ENCODE results near the gene MRPL58.
A peak's percentile ranks its signal among the peaks of the same experiment; 100 is the strongest.
"Not testable (repeated sequence)": the region's sequence is repeated elsewhere in the genome, so short reads cannot be mapped to it uniquely, and the experiment has no call there.

Gene MRPL58

DNA sequence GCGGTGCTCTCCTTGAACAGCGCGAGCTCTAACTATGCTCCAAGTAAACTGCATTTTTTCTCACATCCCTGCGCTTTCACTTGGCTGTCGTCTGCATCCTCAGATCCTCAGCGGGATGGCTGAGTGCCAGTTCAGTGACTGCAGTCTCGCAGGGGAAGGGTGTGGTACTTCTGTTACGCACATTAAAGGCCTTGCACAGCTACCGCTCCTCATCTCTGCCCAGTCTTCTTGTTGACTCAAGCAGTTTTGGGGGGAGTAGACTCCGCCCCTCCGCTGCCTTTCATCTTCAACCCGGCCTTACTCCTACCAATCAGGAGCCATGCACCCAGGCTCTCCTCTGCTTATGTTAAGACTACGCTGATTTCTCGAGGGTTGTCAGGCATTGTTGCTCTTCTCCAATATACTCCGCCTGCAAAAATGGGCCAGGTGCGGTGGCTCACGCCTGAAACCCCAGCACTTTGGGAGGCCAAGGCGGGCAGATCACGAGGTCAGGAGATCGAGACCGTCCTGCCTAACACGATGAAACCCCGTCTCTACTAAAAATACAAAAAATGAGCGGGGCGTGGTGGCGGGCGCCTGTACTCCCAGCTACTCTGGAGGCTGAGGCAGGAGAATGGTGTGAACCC lies 24.3 kb downstream of the MRPL58 start:
- H3K9me3 ChIP-seq (ENCODE audit: control insufficient read depth, insufficient read depth, low read depth, low read length), result no peaks in the 10 kb centered on the region
- peaks cover 19% of the 10 kb centered on the region for H3K4me1 ChIP-seq (ENCODE audit: control insufficient read depth, insufficient read depth, low read length)
- H3K9ac ChIP-seq (ENCODE audit: low read length), result peak overlapping the region; percentile 24
- no peak overlapping the region for H3K27ac ChIP-seq (ENCODE audit: low read depth, low read length)
- peaks cover 35% of the 10 kb centered on the region for H3K36me3 ChIP-seq (ENCODE audit: control insufficient read depth, insufficient read depth, low read length)
- no peak overlapping the region for H3K4me3 ChIP-seq (ENCODE audit: low read depth, low read length)
- H3K27me3 ChIP-seq (ENCODE audit: control insufficient read depth, insufficient read depth, low read length), result no peaks in the 10 kb centered on the region

DNA sequence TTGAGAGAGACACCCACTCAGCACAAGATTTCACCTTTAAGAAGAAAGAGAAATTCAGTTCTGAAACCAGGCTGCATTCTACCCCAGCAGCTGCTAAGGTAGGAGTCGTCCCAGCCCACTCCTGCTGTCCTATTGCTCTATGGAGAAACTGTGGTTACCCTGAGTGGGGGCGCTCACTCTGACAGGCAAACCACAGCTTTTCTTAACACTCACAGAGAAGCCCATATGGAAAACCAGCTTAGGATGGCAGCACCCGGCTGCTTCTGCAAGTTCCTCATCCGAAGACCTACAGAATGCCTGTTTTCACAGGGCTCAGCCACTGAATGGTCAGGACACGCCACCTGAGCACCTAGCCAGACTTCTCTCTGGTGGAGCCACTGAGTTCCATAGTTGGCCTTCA lies 26.8 kb downstream of the MRPL58 start:
- no peaks in the 10 kb centered on the region for H3K9me3 ChIP-seq (ENCODE audit: control insufficient read depth, insufficient read depth, low read depth, low read length)
- no peak overlapping the region for H3K9ac ChIP-seq (ENCODE audit: low read length)
- no peak overlapping the region for H3K4me3 ChIP-seq (ENCODE audit: low read depth, low read length)
- peaks cover 38% of the 10 kb centered on the region for H3K4me1 ChIP-seq (ENCODE audit: control insufficient read depth, insufficient read depth, low read length)
- H3K27me3 ChIP-seq (ENCODE audit: control insufficient read depth, insufficient read depth, low read length), result no peaks in the 10 kb centered on the region
- peaks cover 41% of the 10 kb centered on the region for H3K36me3 ChIP-seq (ENCODE audit: control insufficient read depth, insufficient read depth, low read length)
- no peak overlapping the region for H3K27ac ChIP-seq (ENCODE audit: low read depth, low read length)

DNA sequence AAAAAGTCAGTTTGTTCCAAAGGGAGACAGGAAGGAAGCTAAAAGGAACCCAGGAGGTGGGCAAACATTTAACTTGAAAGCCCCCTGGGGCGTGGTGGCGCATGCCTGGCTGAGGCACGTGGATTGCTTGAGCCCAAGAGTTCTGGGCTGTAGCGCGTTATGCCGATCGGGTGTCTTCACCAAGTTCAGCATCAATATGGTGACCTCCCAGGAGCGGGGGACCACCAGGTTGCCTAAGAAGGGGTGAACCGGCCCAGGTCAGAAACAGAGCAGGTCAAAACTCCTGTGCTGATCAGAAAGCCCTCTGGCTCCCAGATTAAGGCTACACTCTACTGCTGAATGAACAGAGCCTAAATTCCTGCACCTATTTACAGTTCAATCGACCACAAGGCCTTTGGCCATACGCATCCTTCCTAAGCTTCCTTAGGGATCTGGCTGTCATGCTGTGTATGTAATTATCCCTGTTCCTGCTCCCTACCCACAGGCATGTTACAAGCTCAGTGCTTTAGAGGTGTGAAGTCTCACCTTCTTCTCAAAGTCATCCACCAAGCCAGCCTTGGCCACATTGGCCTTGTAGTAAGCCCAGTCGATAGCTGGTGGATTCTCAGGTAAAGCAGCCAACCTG lies 29.3 kb downstream of the MRPL58 start:
- no peaks in the 10 kb centered on the region for H3K9me3 ChIP-seq (ENCODE audit: control insufficient read depth, insufficient read depth, low read depth, low read length)
- H3K4me3 ChIP-seq (ENCODE audit: low read depth, low read length), result no peak overlapping the region
- H3K27ac ChIP-seq (ENCODE audit: low read depth, low read length), result peak overlapping the region; percentile 35; the same call in 1 of the 2 replicates
- peaks cover 29% of the 10 kb centered on the region for H3K4me1 ChIP-seq (ENCODE audit: control insufficient read depth, insufficient read depth, low read length)
- H3K9ac ChIP-seq (ENCODE audit: low read length), result no peak overlapping the region
- H3K36me3 ChIP-seq (ENCODE audit: control insufficient read depth, insufficient read depth, low read length), result peaks cover 41% of the 10 kb centered on the region
- H3K27me3 ChIP-seq (ENCODE audit: control insufficient read depth, insufficient read depth, low read length), result no peaks in the 10 kb centered on the region

DNA sequence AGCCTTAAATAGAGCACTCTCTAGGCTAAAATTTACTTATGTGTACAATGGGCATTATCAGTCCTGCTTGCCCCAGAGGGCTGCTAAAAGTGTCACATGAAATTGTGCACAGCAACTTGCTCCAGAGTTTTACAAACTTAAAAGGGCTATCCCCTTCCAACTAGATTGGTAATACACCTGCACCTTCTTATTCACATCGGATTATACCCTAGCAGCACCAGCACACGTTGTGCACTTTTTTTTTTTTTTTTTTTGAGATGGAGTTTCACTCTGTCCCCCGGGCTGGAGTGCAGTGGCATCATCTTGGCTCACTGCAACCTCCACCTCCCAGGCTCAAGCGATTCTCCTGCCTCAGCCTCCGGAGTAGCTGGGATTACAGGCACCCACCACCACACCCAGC lies 31.3 kb downstream of the MRPL58 start:
- H3K9ac ChIP-seq (ENCODE audit: low read length); H3K4me3 ChIP-seq (ENCODE audit: low read depth, low read length); H3K27me3 ChIP-seq (ENCODE audit: control insufficient read depth, insufficient read depth, low read length); H3K9me3 ChIP-seq (ENCODE audit: control insufficient read depth, insufficient read depth, low read depth, low read length): not testable (repeated sequence)
- Histone ChIP-seq H3K36me3 (ENCODE audit: control insufficient read depth, insufficient read depth, low read length) (peaks cover 36% of the 10 kb centered on the region), H3K4me1 (ENCODE audit: control insufficient read depth, insufficient read depth, low read length) (peaks cover 35% of the 10 kb centered on the region), H3K27ac (ENCODE audit: low read depth, low read length) (peak overlapping the region; percentile 39; the same call in 1 of the 2 replicates)

DNA sequence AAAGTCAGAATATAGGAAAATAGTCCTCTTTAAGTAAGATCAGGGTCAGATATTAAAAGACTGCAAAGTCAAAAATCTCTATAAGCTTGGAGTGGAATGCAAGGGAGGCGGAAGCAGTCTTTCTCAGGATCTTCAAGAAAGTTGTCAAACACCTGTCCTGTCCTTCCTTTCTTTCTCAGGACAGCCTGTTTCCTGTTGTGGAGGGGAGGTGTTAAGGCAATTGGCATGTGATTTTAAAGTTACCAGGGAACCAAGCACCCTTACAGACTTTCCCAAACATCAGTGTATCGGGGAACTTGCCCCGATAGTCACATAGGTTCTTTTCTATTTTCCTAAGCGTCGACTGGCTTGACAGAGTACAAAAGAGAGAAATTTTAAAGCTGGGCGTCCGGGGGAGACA lies 32.2 kb downstream of the MRPL58 start:
- no peaks in the 10 kb centered on the region for H3K9me3 ChIP-seq (ENCODE audit: control insufficient read depth, insufficient read depth, low read depth, low read length)
- H3K36me3 ChIP-seq (ENCODE audit: control insufficient read depth, insufficient read depth, low read length), result peaks cover 36% of the 10 kb centered on the region
- H3K27ac ChIP-seq (ENCODE audit: low read depth, low read length), result peak overlapping the region; percentile 88; the same call in 1 of the 2 replicates
- no peaks in the 10 kb centered on the region for H3K27me3 ChIP-seq (ENCODE audit: control insufficient read depth, insufficient read depth, low read length)
- H3K4me3 ChIP-seq (ENCODE audit: low read depth, low read length), result peak overlapping the region; percentile 44
- peak overlapping the region; percentile 77 for H3K9ac ChIP-seq (ENCODE audit: low read length)
- H3K4me1 ChIP-seq (ENCODE audit: control insufficient read depth, insufficient read depth, low read length), result peaks cover 36% of the 10 kb centered on the region

GRCh38 chr17:75045946-75046406 lies 33.5 kb downstream of the MRPL58 start:
- Histone ChIP-seq H3K9ac (ENCODE audit: low read length) (peak overlapping the region; percentile 95), H3K36me3 (ENCODE audit: control insufficient read depth, insufficient read depth, low read length) (peaks cover 34% of the 10 kb centered on the region), H3K27ac (ENCODE audit: low read depth, low read length) (peak overlapping the region; percentile 91), H3K4me3 (ENCODE audit: low read depth, low read length) (peak overlapping the region; percentile 99), H3K4me1 (ENCODE audit: control insufficient read depth, insufficient read depth, low read length) (peaks cover 36% of the 10 kb centered on the region)
- H3K27me3 ChIP-seq (ENCODE audit: control insufficient read depth, insufficient read depth, low read length); H3K9me3 ChIP-seq (ENCODE audit: control insufficient read depth, insufficient read depth, low read depth, low read length): not testable (repeated sequence)

GRCh38 chr17:75046407-75047289 lies 34.2 kb downstream of the MRPL58 start, which contains the start of the genes ATP5PD and KCTD2:
Gene ATP5PD, minus strand, starts transcription at chr17:75046969. Its CDS starts 4,319 bp downstream, at chr17:75042650.
Gene KCTD2, plus strand, starts transcription at chr17:75047225. Its CDS starts 26 bp downstream, at chr17:75047251.
- peaks cover 32% of the 10 kb centered on the region for H3K4me1 ChIP-seq (ENCODE audit: control insufficient read depth, insufficient read depth, low read length)
- H3K4me3 ChIP-seq (ENCODE audit: low read depth, low read length), result peak within 1 kb of the TSS; percentile 99
- H3K27ac ChIP-seq (ENCODE audit: low read depth, low read length), result peak within 1 kb of the TSS; percentile 91
- no peaks in the 10 kb centered on the region for H3K9me3 ChIP-seq (ENCODE audit: control insufficient read depth, insufficient read depth, low read depth, low read length)
- H3K27me3 ChIP-seq (ENCODE audit: control insufficient read depth, insufficient read depth, low read length), result no peaks in the 10 kb centered on the region
- H3K9ac ChIP-seq (ENCODE audit: low read length), result peak within 1 kb of the TSS; percentile 95
- H3K36me3 ChIP-seq (ENCODE audit: control insufficient read depth, insufficient read depth, low read length), result peaks cover 31% of the 10 kb centered on the region

DNA sequence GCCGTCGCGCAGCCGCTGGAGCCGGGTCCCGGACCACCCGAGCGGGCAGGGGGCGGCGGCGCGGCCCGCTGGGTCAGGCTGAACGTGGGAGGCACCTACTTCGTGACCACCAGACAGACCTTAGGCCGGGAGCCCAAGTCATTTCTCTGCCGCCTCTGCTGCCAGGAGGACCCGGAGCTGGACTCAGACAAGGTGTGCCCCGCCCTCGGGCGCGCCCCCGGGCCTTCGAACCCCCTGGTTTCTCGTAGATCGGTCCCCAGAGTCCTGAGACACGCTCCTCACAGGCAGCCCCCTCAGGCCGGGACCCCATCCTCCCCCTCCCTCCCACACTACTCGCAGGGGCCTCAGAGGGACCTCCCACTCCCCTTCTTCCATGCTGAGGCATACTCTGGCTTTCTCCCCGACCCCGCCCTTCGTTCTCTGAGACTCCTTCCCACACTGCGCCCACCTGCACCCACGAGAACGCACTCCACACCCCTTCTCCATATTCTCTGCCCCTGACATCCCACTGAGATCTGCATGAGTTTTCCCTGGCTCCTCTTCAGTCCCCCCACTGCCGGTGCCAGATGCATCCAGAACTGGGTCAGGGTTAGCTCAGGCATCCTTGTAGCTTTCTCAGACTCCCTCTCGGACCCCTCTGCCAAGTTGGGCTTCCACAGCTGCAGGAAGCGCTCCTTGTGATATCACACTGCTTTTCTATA lies 35.1 kb downstream of the MRPL58 start:
- Histone ChIP-seq H3K4me3 (ENCODE audit: low read depth, low read length) (peak overlapping the region; percentile 86), H3K9me3 (ENCODE audit: control insufficient read depth, insufficient read depth, low read depth, low read length) (no peaks in the 10 kb centered on the region), H3K27ac (ENCODE audit: low read depth, low read length) (peak overlapping the region; percentile 45; the same call in 1 of the 2 replicates), H3K27me3 (ENCODE audit: control insufficient read depth, insufficient read depth, low read length) (no peaks in the 10 kb centered on the region), H3K36me3 (ENCODE audit: control insufficient read depth, insufficient read depth, low read length) (peaks cover 32% of the 10 kb centered on the region), H3K9ac (ENCODE audit: low read length) (peak overlapping the region; percentile 89), H3K4me1 (ENCODE audit: control insufficient read depth, insufficient read depth, low read length) (peaks cover 24% of the 10 kb centered on the region)

- Histone ChIP-seq H3K4me1 (ENCODE audit: control insufficient read depth, insufficient read depth, low read length) (peaks cover 17% of the 10 kb centered on the region), H3K27ac (ENCODE audit: low read depth, low read length) (no peak overlapping the region), H3K36me3 (ENCODE audit: control insufficient read depth, insufficient read depth, low read length) (peaks cover 39% of the 10 kb centered on the region), H3K4me3 (ENCODE audit: low read depth, low read length) (peak overlapping the region; percentile 86), H3K27me3 (ENCODE audit: control insufficient read depth, insufficient read depth, low read length) (no peaks in the 10 kb centered on the region), H3K9ac (ENCODE audit: low read length) (peak overlapping the region; percentile 89), H3K9me3 (ENCODE audit: control insufficient read depth, insufficient read depth, low read depth, low read length) (no peaks in the 10 kb centered on the region)
These were observed 35.9 kb downstream of the MRPL58 start for GRCh38 chr17:75048249-75048878.

DNA sequence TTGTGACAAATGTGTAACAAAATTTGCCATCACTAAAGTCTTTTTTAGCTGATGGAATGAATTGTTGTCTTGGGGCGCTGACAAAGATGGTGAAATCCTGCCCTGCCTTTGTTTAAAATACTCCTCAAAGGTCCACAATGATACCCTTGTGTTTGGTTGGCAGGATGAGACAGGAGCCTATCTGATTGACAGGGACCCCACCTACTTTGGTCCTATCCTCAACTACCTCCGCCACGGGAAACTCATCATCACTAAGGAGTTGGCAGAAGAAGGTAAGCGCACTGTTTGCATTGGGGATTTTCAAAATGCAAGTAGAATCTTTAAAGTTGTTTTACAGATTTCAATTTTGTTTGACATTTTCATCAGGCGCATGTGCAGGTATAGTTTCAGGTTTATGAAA lies 36.6 kb downstream of the MRPL58 start:
- H3K4me3 ChIP-seq (ENCODE audit: low read depth, low read length), result peak overlapping the region; percentile 86; the same call in 1 of the 2 replicates
- peaks cover 12% of the 10 kb centered on the region for H3K4me1 ChIP-seq (ENCODE audit: control insufficient read depth, insufficient read depth, low read length)
- no peaks in the 10 kb centered on the region for H3K27me3 ChIP-seq (ENCODE audit: control insufficient read depth, insufficient read depth, low read length)
- no peaks in the 10 kb centered on the region for H3K9me3 ChIP-seq (ENCODE audit: control insufficient read depth, insufficient read depth, low read depth, low read length)
- H3K9ac ChIP-seq (ENCODE audit: low read length), result no peak overlapping the region
- no peak overlapping the region for H3K27ac ChIP-seq (ENCODE audit: low read depth, low read length)
- H3K36me3 ChIP-seq (ENCODE audit: control insufficient read depth, insufficient read depth, low read length), result peaks cover 46% of the 10 kb centered on the region

All from HUES6 (cell line).